HG03378 (cell line): ENCODE results near the gene MAP1B.

Experiments
- ATAC-seq: cut with Tn5 transposase; IDR thresholded peaks from one replicate; pipeline ENCODE4 v1.9.1; 2021; ENCODE audit warnings: mild to moderate bottlenecking, moderate library complexity; ENCODE audit not compliant: unreplicated experiment

MAP1B gene

GRCh38 chr5:72216756-72217155, 109.5 kb downstream of the MAP1B start:
- ATAC-seq = no peak

- ATAC-seq = no peak
These were observed 113.8 kb downstream of the MAP1B start for GRCh38 chr5:72221099-72221498.

- ATAC-seq = no peak
These were observed 114.3 kb downstream of the MAP1B start for GRCh38 chr5:72221541-72221940.

GRCh38 chr5:72222521-72222920, 115.2 kb downstream of the MAP1B start:
- no peak for ATAC-seq

GRCh38 chr5:72223371-72223770, 116.1 kb downstream of the MAP1B start:
- no peak for ATAC-seq

- ATAC-seq = no peak
These were observed 117.7 kb downstream of the MAP1B start for GRCh38 chr5:72224946-72225463.

GRCh38 chr5:72225741-72226140, 118.5 kb downstream of the MAP1B start:
- no peak for ATAC-seq

- ATAC-seq = no peak
These were observed 119.7 kb downstream of the MAP1B start for GRCh38 chr5:72226950-72227349.

GRCh38 chr5:72228960-72229359, 121.7 kb downstream of the MAP1B start:
- no peak for ATAC-seq

- no peak for ATAC-seq
These were observed 124.9 kb downstream of the MAP1B start for GRCh38 chr5:72231991-72232703.

GRCh38 chr5:72232838-72233237, 125.6 kb downstream of the MAP1B start:
- no peak for ATAC-seq

- no peak for ATAC-seq
These were observed 126.6 kb downstream of the MAP1B start for GRCh38 chr5:72233835-72234234.

- peak; percentile 91 for ATAC-seq
These were observed 127.0 kb downstream of the MAP1B start for GRCh38 chr5:72234265-72234700.

- no peak for ATAC-seq
These were observed 127.6 kb downstream of the MAP1B start for GRCh38 chr5:72234868-72235267.

GRCh38 chr5:72235725-72236124, 128.4 kb downstream of the MAP1B start:
- no peak for ATAC-seq

- ATAC-seq = no peak
These were observed 130.1 kb downstream of the MAP1B start for GRCh38 chr5:72237415-72237814.

GRCh38 chr5:72237879-72238278, 130.6 kb downstream of the MAP1B start:
- ATAC-seq = no peak

GRCh38 chr5:72238712-72239445, 131.6 kb downstream of the MAP1B start:
- no peak for ATAC-seq

GRCh38 chr5:72241346-72242003, 134.2 kb downstream of the MAP1B start:
- no peak for ATAC-seq

GRCh38 chr5:72242796-72243475, 135.7 kb downstream of the MAP1B start:
- no peak for ATAC-seq

GRCh38 chr5:72243706-72244105, 136.4 kb downstream of the MAP1B start:
- no peak for ATAC-seq
